ENCODE results near the gene OR52H1. TPM values are rescaled to one million over a fixed set of nuclear protein-coding genes. Genes with fewer than 3 reads are reported as not detected.

OR52H1 gene
- total and polyA plus RNA-seq, 9 of the 15 experiments (the other 6 are each of a cell fraction or from before 2014, with no cell fraction given) = 0.15 TPM; not detected in 8

- no peak for TF ChIP-seq FOXO4 (CRISPR knock-in tag; IDR thresholded peaks at IDR 0.05)
- no peak for TF ChIP-seq CREB3L1 (IDR thresholded peaks at IDR 0.05; ENCODE audit: borderline replicate concordance, low read depth)
- no peak for TF ChIP-seq ZKSCAN3 (CRISPR knock-in tag; IDR thresholded peaks at IDR 0.05)
- no peak for TF ChIP-seq PRMT5 (CRISPR knock-in tag; IDR thresholded peaks at IDR 0.05)
- TF ChIP-seq CAMTA2 (CRISPR knock-in tag; conservative IDR thresholded peaks at IDR 0.05) = no peak
- no peak for TF ChIP-seq GMEB1 (CRISPR knock-in tag; IDR thresholded peaks at IDR 0.05)
- no peak for TF ChIP-seq CUX1 (CRISPR knock-in tag; IDR thresholded peaks at IDR 0.05)
- TF ChIP-seq CBX5 (IDR thresholded peaks at IDR 0.05; ENCODE audit: borderline replicate concordance, low read depth) = no peak
- no peak for TF ChIP-seq YY1 (IDR thresholded peaks at IDR 0.05; ENCODE audit: borderline replicate concordance in 1 of 3, control insufficient read depth in 1 of 3, extremely low read depth in 1 of 3, insufficient read depth in 3 of 3, insufficient read length in 1 of 3, insufficient replicate concordance in 2 of 3, low read depth in 1 of 3, low read length in 2 of 3)
- no peak for TF ChIP-seq RUNX1 (IDR thresholded peaks at IDR 0.05; ENCODE audit: low read depth)
- TF ChIP-seq ZNF699 (CRISPR knock-in tag; IDR thresholded peaks at IDR 0.05; ENCODE audit: insufficient replicate concordance) = no peak
- no peak for TF ChIP-seq ZC3H11A (IDR thresholded peaks at IDR 0.05; ENCODE audit: low read depth, low read length)
- peak; percentile 77 for TF ChIP-seq ARID1B (IDR thresholded peaks at IDR 0.05)
- TF ChIP-seq ZBTB1 (CRISPR knock-in tag; IDR thresholded peaks at IDR 0.05; ENCODE audit: borderline replicate concordance, low read depth) = no peak
- no peak for TF ChIP-seq ZNF778 (CRISPR knock-in tag; IDR thresholded peaks at IDR 0.05)
- no peak for TF ChIP-seq ZNF354B (CRISPR knock-in tag; IDR thresholded peaks at IDR 0.05)
- no peak for TF ChIP-seq HDAC6 (IDR thresholded peaks at IDR 0.05; ENCODE audit: low read depth, low read length)
- TF ChIP-seq CBX8 (IDR thresholded peaks at IDR 0.05; ENCODE audit: borderline replicate concordance, extremely low read depth, low read depth, low read length, poor library complexity, severe bottlenecking) = no peak
These were observed 43.9 kb downstream of the OR52H1 start (continued) for GRCh38 chr11:5504403-5504921.
